HepG2 (cell line): ENCODE results near the gene B3GAT3. TPM values are rescaled to one million over a fixed set of nuclear protein-coding genes. Genes with fewer than 3 reads are reported as not detected.

Source experiments
- CBX1 ChIP-seq: IDR thresholded peaks from one replicate; pipeline ENCODE4 v1.6.1; 2016; ENCODE audit warnings: antibody characterized with exemption, low read depth
- ETS1 ChIP-seq: sonication (generic); formaldehyde crosslinking; IDR thresholded peaks from 2 replicates; pipeline ENCODE4 v1.4.0; 2020; ENCODE audit warnings: missing genetic modification reagents
- FOXC1 ChIP-seq: sonication (generic); formaldehyde crosslinking; IDR thresholded peaks from 2 replicates; pipeline ENCODE4 v1.8.0; 2022; ENCODE audit warnings: mild to moderate bottlenecking, missing genetic modification reagents, borderline replicate concordance
- FUBP1 ChIP-seq: sonication (generic); formaldehyde crosslinking; IDR thresholded peaks from 2 replicates; pipeline ENCODE4 v1.5.1; 2020; ENCODE audit warnings: missing genetic modification reagents, mild to moderate bottlenecking, borderline replicate concordance
- IRF2 ChIP-seq: IDR thresholded peaks from 2 replicates; pipeline ENCODE4 v1.6.1; 2018; ENCODE audit warnings: missing genetic modification reagents, missing compliant biosample characterization
- NR2F2 ChIP-seq: IDR thresholded peaks from 2 replicates; pipeline ENCODE4 v1.6.1; 2012; ENCODE audit warnings: low read depth, inconsistent platforms, borderline replicate concordance
- PHF20 ChIP-seq: sonication (generic); formaldehyde crosslinking; IDR thresholded peaks from 2 replicates; pipeline ENCODE4 v1.5.0; 2020; ENCODE audit warnings: mild to moderate bottlenecking, missing genetic modification reagents
- SMARCE1 ChIP-seq: fragments of 450-650 bp; IDR thresholded peaks from 2 replicates; pipeline ENCODE4 v1.6.1; 2017; ENCODE audit warnings: borderline replicate concordance
- TBP ChIP-seq: sonication (generic); formaldehyde crosslinking; IDR thresholded peaks from 2 replicates; pipeline ENCODE4 v1.5.0; 2020; ENCODE audit warnings: missing genetic modification reagents
- ZFP36 ChIP-seq: fragments of 150-350 bp; IDR thresholded peaks from 2 replicates; pipeline ENCODE4 v1.6.1; 2018; ENCODE audit warnings: borderline replicate concordance, low read length, low read depth; ENCODE audit not compliant: partially characterized antibody
- ZNF260 ChIP-seq: sonication (generic); formaldehyde crosslinking; IDR thresholded peaks from 2 replicates; pipeline ENCODE4 v1.4.0; 2020; ENCODE audit warnings: missing genetic modification reagents, low read depth, mild to moderate bottlenecking, borderline replicate concordance
- ZNF83 ChIP-seq: sonication (generic); formaldehyde crosslinking; IDR thresholded peaks from 2 replicates; pipeline ENCODE4 v1.4.0; 2020; ENCODE audit warnings: missing genetic modification reagents, mild to moderate bottlenecking, borderline replicate concordance
- polyA plus RNA-seq, 8 experiments: library from polyadenylated mRNA; depleted of rRNA in 3 of 8; stranded (reverse) in 7 of 8; unstranded in 1 of 8; fragments of >200 nt; fragmentation: Illumina TruSeq in 4 of 8; extraction: Trizol in 4 of 8; gene quantifications; 2 replicates each; pipeline versions ENCODE4 v1.2.1 to v1.2.3, GENCODE V29; 2011 to 2016; ENCODE audit warnings: low read depth in 4 of 8, missing spikeins in 1 of 8, mixed read lengths in 1 of 8; ENCODE audit not compliant: insufficient read depth in 1 of 8
- total RNA-seq, 5 experiments: library from RNA; depleted of rRNA; stranded (reverse); fragments of >200 nt; fragmentation: Illumina TruSeq; extraction: Trizol; gene quantifications; 2 replicates each; pipeline ENCODE4 v1.2.3, GENCODE V29; 2016; ENCODE audit warnings: low read depth in 1 of 5
- TF ChIP-seq, protein P1 (sequence below): sonication (generic); formaldehyde crosslinking; IDR thresholded peaks from 2 replicates; pipeline ENCODE4 v1.4.0; 2020; ENCODE audit warnings: missing genetic modification reagents
- TF ChIP-seq, protein P2 (sequence below): sonication (generic); formaldehyde crosslinking; IDR thresholded peaks from 2 replicates; pipeline ENCODE4 v1.4.0; 2020; ENCODE audit warnings: missing genetic modification reagents, borderline replicate concordance
- TF ChIP-seq, protein P3 (sequence below): sonication (generic); formaldehyde crosslinking; IDR thresholded peaks from 2 replicates; pipeline ENCODE4 v1.4.0; 2020; ENCODE audit warnings: mild to moderate bottlenecking, missing genetic modification reagents

B3GAT3 gene
- total and polyA plus RNA-seq, 2 of the 13 experiments (the other 11 are each of a cell fraction or from before 2014, with no cell fraction given): 21.3 to 26.1 TPM

- TF ChIP-seq, protein P1, sequence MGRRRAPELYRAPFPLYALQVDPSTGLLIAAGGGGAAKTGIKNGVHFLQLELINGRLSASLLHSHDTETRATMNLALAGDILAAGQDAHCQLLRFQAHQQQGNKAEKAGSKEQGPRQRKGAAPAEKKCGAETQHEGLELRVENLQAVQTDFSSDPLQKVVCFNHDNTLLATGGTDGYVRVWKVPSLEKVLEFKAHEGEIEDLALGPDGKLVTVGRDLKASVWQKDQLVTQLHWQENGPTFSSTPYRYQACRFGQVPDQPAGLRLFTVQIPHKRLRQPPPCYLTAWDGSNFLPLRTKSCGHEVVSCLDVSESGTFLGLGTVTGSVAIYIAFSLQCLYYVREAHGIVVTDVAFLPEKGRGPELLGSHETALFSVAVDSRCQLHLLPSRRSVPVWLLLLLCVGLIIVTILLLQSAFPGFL: no peak
- TF ChIP-seq NR2F2: 0 out of 2 replicates have a peak, but pooled peaks have one; percentile 19
- TF ChIP-seq ZFP36: no peak
- no peak for TF ChIP-seq FUBP1 (CRISPR knock-in tag)
- peak; percentile 48 for TF ChIP-seq IRF2 (CRISPR knock-in tag)
- no peak for TF ChIP-seq ZNF260 (CRISPR knock-in tag)
- no peak for TF ChIP-seq CBX1
- TF ChIP-seq, protein P2, sequence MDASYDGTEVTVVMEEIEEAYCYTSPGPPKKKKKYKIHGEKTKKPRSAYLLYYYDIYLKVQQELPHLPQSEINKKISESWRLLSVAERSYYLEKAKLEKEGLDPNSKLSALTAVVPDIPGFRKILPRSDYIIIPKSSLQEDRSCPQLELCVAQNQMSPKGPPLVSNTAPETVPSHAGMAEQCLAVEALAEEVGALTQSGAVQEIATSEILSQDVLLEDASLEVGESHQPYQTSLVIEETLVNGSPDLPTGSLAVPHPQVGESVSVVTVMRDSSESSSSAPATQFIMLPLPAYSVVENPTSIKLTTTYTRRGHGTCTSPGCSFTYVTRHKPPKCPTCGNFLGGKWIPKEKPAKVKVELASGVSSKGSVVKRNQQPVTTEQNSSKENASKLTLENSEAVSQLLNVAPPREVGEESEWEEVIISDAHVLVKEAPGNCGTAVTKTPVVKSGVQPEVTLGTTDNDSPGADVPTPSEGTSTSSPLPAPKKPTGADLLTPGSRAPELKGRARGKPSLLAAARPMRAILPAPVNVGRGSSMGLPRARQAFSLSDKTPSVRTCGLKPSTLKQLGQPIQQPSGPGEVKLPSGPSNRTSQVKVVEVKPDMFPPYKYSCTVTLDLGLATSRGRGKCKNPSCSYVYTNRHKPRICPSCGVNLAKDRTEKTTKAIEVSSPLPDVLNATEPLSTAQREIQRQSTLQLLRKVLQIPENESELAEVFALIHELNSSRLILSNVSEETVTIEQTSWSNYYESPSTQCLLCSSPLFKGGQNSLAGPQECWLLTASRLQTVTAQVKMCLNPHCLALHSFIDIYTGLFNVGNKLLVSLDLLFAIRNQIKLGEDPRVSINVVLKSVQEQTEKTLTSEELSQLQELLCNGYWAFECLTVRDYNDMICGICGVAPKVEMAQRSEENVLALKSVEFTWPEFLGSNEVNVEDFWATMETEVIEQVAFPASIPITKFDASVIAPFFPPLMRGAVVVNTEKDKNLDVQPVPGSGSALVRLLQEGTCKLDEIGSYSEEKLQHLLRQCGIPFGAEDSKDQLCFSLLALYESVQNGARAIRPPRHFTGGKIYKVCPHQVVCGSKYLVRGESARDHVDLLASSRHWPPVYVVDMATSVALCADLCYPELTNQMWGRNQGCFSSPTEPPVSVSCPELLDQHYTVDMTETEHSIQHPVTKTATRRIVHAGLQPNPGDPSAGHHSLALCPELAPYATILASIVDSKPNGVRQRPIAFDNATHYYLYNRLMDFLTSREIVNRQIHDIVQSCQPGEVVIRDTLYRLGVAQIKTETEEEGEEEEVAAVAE (CRISPR knock-in tag): peak; percentile 28; the same call in 1 of the 2 replicates
- TF ChIP-seq, protein P3, sequence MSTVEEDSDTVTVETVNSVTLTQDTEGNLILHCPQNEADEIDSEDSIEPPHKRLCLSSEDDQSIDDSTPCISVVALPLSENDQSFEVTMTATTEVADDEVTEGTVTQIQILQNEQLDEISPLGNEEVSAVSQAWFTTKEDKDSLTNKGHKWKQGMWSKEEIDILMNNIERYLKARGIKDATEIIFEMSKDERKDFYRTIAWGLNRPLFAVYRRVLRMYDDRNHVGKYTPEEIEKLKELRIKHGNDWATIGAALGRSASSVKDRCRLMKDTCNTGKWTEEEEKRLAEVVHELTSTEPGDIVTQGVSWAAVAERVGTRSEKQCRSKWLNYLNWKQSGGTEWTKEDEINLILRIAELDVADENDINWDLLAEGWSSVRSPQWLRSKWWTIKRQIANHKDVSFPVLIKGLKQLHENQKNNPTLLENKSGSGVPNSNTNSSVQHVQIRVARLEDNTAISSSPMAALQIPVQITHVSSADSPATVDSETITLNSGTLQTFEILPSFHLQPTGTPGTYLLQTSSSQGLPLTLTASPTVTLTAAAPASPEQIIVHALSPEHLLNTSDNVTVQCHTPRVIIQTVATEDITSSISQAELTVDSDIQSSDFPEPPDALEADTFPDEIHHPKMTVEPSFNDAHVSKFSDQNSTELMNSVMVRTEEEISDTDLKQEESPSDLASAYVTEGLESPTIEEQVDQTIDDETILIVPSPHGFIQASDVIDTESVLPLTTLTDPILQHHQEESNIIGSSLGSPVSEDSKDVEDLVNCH (CRISPR knock-in tag): no peak
- TF ChIP-seq ETS1: no peak
- 0 out of 2 replicates have a peak, but pooled peaks have one; percentile 69 for TF ChIP-seq ZNF83 (CRISPR knock-in tag)
- no peak for TF ChIP-seq SMARCE1
- TF ChIP-seq FOXC1: no peak
- peak; percentile 59; the same call in 1 of the 2 replicates for TF ChIP-seq PHF20 (CRISPR knock-in tag)
- TF ChIP-seq TBP (CRISPR knock-in tag): no peak
Observed at GRCh38 chr11:62573592-62574362, 48.0 kb downstream of the B3GAT3 start, which contains the start of gene EEF1G (continued).
